GM12878 (cell line): ENCODE results near the gene ALDH1L1. TPM values are rescaled to one million over a fixed set of nuclear protein-coding genes. Genes with fewer than 3 reads are reported as not detected.

Experiments used
- ATAC-seq: fragments of 200-7000 bp; cut with Tn5 transposase; 3 replicates; pipeline ENCODE4 v1.9.1; 2020; ENCODE audit warnings: mild to moderate bottlenecking, moderate library complexity
- BruUV-seq: library from RNA; stranded (reverse); fragments of 400-500 nt; replicated peaks from 2 replicates; lab custom pipeline; 2021; lab: Mats Ljungman, UMichigan
- CTCF ChIA-PET: fragments of 300-600 bp; sonication (Branson Sonifier 250); formaldehyde crosslinking; extraction: SDS; loops from one replicate; lab custom pipeline; 2021; ENCODE audit warnings: inconsistent platforms; lab: Yijun Ruan, JAX
- POLR2A ChIA-PET: fragments of 350-600 bp; formaldehyde crosslinking; extraction: SDS; loops from one replicate; lab custom pipeline; 2021; ENCODE audit warnings: inconsistent platforms; lab: Charles Lee
- RAD21 ChIA-PET: fragments of 300-600 bp; sonication (Branson Sonifier 250); formaldehyde crosslinking; loops from one replicate; lab custom pipeline; 2023; ENCODE audit warnings: antibody characterized with exemption; ENCODE audit not compliant: unreplicated experiment; lab: Charles Lee
- SMC1A ChIA-PET: fragments of 300-600 bp; sonication (Branson Sonifier 250); formaldehyde crosslinking; loops from one replicate; lab custom pipeline; 2023; ENCODE audit not compliant: unreplicated experiment, uncharacterized antibody; lab: Charles Lee
- DNase-seq: peaks from one replicate; pipeline ENCODE4 v3.0.0-alpha.2; 2011; ENCODE audit warnings: low read depth, low spot score
- FAIRE-seq: peaks from 3 replicates; lab custom pipeline; 2011; peaks lifted over from hg19 to GRCh38; lab: Jason Lieb, UNC
- H2AFZ ChIP-seq: 2 replicates; pipeline ENCODE4 v1.6.0; 2011; ENCODE audit warnings: low read depth, low read length, control low read depth; ENCODE audit not compliant: control insufficient read depth
- H3K27ac ChIP-seq: 2 replicates; pipeline ENCODE4 v1.5.1; 2011; ENCODE audit warnings: control low read depth; ENCODE audit not compliant: control insufficient read depth, insufficient read depth
- H3K27me3 ChIP-seq, 2 experiments: replicated peaks in 1 of 2; 2 replicates each; pipeline versions ENCODE4 v1.6.0 to v1.6.1; 2011; ENCODE audit warnings: low read length in 1 of 2; ENCODE audit not compliant: control insufficient read depth in 2 of 2, insufficient read depth in 2 of 2
- H3K36me3 ChIP-seq, 2 experiments: 2 replicates each; pipeline ENCODE4 v1.5.1; 2011; ENCODE audit warnings: low read length in 1 of 2; ENCODE audit not compliant: control insufficient read depth in 2 of 2, insufficient read depth in 2 of 2
- H3K4me1 ChIP-seq: 2 replicates; pipeline ENCODE4 v1.6.1; 2011; ENCODE audit warnings: mild to moderate bottlenecking, low read length, moderate library complexity, mixed read lengths; ENCODE audit not compliant: control insufficient read depth, insufficient read depth
- H3K4me2 ChIP-seq: 2 replicates; pipeline ENCODE4 v1.6.0; 2011; ENCODE audit warnings: control low read depth; ENCODE audit not compliant: control insufficient read depth, insufficient read depth
- H3K4me3 ChIP-seq: fragments of 200-600 bp; sonication (generic); 2 replicates; pipeline ENCODE4 v1.5.1; 2016
- H3K79me2 ChIP-seq: 2 replicates; pipeline ENCODE4 v1.6.0; 2011; ENCODE audit warnings: low read length; ENCODE audit not compliant: control insufficient read depth, insufficient read depth
- H3K9ac ChIP-seq: 2 replicates; pipeline ENCODE4 v1.8.0; 2011; ENCODE audit warnings: low read length, control low read depth, mixed read lengths; ENCODE audit not compliant: control insufficient read depth, insufficient read depth
- H3K9me3 ChIP-seq: replicated peaks from 3 replicates; pipeline ENCODE4 v1.5.1; 2011; ENCODE audit warnings: mild to moderate bottlenecking, low read length; ENCODE audit not compliant: control insufficient read depth, insufficient read depth
- H4K20me1 ChIP-seq: 2 replicates; pipeline ENCODE4 v1.6.0; 2011; ENCODE audit not compliant: control insufficient read depth, insufficient read depth
- CBX3 ChIP-seq: fragments of 200-600 bp; sonication (generic); IDR thresholded peaks from 2 replicates; pipeline ENCODE4 v1.6.1; 2016; ENCODE audit warnings: low read depth, borderline replicate concordance
- FOXK2 ChIP-seq: fragments of 450-650 bp; IDR thresholded peaks from 2 replicates; pipeline ENCODE4 v1.6.1; 2017; ENCODE audit warnings: mild to moderate bottlenecking, moderate library complexity
- HCFC1 ChIP-seq: fragments of 150-350 bp; IDR thresholded peaks from 2 replicates; pipeline ENCODE4 v1.6.1; 2014; ENCODE audit warnings: low read length
- SRF ChIP-seq, 2 experiments: IDR thresholded peaks; 2 replicates each; pipeline ENCODE4 v1.6.1; 2011; ENCODE audit warnings: low read depth in 2 of 2, low read length in 2 of 2, mild to moderate bottlenecking in 1 of 2, moderate library complexity in 1 of 2
- TCF12 ChIP-seq: IDR thresholded peaks from 2 replicates; pipeline ENCODE4 v1.6.1; 2011; ENCODE audit warnings: low read depth, mild to moderate bottlenecking, low read length
- WGBS: methylation state at CpG from one replicate; pipeline ENCODE4 v1.1.6; 2016; ENCODE audit warnings: low lambda C conversion rate; ENCODE audit not compliant: insufficient replicate concordance, insufficient coverage; ENCODE audit errors: missing lambda C conversion rate; 5-methylcytosine and 5-hydroxymethylcytosine counted together
- in situ Hi-C: fragments of 300-500 bp; cut with MboI; formaldehyde crosslinking; loops from 9 replicates; pipeline ENCODE4 v1.14.3; 2018; ENCODE audit warnings: mixed read lengths
- intact Hi-C: fragments of 100-400 bp; cut with micrococcal nuclease; formaldehyde crosslinking; loops from one replicate; pipeline ENCODE4 v1.14.2; 2022; ENCODE audit not compliant: unreplicated experiment
- polyA plus RNA-seq, 11 experiments: library from polyadenylated mRNA; depleted of rRNA in 4 of 11; unstranded in 6 of 11; stranded (reverse) in 5 of 11; fragments of >200 nt; fragmentation: Nextera tagmentation in 4 of 11; fragmentation: Illumina TruSeq in 1 of 11; extraction: Ambion mirVana in 4 of 11; extraction: Trizol in 1 of 11; gene quantifications; 1 replicate in 1 of 11; 2 replicates in 10 of 11; pipeline versions ENCODE4 v1.2.1 to v1.2.3, GENCODE V29; 2011 to 2016; ENCODE audit warnings: inconsistent platforms in 2 of 11, missing spikeins in 2 of 11, low read depth in 1 of 11
- total RNA-seq, 4 experiments: library from RNA; depleted of rRNA in 3 of 4; stranded (reverse); fragments of >200 nt in 3 of 4; fragmentation: Illumina TruSeq in 1 of 4; extraction: Trizol in 1 of 4; gene quantifications; 2 replicates each; pipeline versions ENCODE4 v1.2.1 to v1.2.3, GENCODE V29; 2013 to 2021
- TF ChIP-seq, protein P1 (sequence below): fragments of 450-650 bp; IDR thresholded peaks from 2 replicates; pipeline ENCODE4 v1.6.1; 2018; ENCODE audit warnings: mild to moderate bottlenecking, low read depth, moderate library complexity; ENCODE audit not compliant: partially characterized antibody

The ALDH1L1 gene
- total and polyA plus RNA-seq, 10 of the 15 experiments (the other 5 are each of a cell fraction or from before 2014, with no cell fraction given) = 0.04 to 18.2 (median 0.45) TPM

DNA sequence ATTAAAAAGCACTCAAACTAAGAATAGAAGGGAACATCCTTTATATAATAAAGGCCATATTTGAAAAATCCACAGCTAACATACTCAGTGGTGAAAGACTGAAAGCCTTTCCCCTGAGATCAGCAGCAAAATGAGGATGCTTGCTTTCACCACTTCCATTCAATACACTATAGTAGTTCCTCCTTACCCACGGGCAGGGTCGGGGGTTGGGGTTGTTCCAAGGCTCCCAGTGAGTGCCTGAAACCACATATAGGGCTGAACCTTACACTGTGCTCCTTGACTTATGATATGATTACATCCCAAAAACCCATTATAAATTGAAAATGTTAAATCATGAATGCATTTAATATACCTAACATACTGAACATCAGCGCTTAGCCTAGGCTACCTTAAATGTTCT is 37.7 kb downstream of the ALDH1L1 start:
- H3K36me3 ChIP-seq = no peaks in the 10 kb centered on the region
- SMC1A ChIA-PET = no interaction called here
- RAD21 ChIA-PET = no interaction called here
- no TSS peak for BruUV-seq
- H3K79me2 ChIP-seq = no peaks in the 10 kb centered on the region
- 34% methylated on average over 3 of the region's 3 CpGs for WGBS
- CTCF ChIA-PET = no interaction called here
- TF ChIP-seq CBX3 (no peak), HCFC1 (no peak), TCF12 (no peak), SRF (IDR thresholded peaks at IDR 0.05; ENCODE audit: low read depth in 2 of 2, low read length in 2 of 2) (no peak), FOXK2 (no peak)
- TF ChIP-seq, protein P1, sequence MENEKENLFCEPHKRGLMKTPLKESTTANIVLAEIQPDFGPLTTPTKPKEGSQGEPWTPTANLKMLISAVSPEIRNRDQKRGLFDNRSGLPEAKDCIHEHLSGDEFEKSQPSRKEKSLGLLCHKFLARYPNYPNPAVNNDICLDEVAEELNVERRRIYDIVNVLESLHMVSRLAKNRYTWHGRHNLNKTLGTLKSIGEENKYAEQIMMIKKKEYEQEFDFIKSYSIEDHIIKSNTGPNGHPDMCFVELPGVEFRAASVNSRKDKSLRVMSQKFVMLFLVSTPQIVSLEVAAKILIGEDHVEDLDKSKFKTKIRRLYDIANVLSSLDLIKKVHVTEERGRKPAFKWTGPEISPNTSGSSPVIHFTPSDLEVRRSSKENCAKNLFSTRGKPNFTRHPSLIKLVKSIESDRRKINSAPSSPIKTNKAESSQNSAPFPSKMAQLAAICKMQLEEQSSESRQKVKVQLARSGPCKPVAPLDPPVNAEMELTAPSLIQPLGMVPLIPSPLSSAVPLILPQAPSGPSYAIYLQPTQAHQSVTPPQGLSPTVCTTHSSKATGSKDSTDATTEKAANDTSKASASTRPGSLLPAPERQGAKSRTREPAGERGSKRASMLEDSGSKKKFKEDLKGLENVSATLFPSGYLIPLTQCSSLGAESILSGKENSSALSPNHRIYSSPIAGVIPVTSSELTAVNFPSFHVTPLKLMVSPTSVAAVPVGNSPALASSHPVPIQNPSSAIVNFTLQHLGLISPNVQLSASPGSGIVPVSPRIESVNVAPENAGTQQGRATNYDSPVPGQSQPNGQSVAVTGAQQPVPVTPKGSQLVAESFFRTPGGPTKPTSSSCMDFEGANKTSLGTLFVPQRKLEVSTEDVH = no peak
- DNase-seq (no peak), FAIRE-seq (no peak), ATAC-seq (no peak)
- intact Hi-C loops = no loop called here
- H3K4me2 ChIP-seq = no peak overlapping the region
- POLR2A ChIA-PET = no interaction called here
- no peak overlapping the region for H3K27ac ChIP-seq
- H3K9ac ChIP-seq = no peak overlapping the region
- H2AFZ ChIP-seq = no peak overlapping the region
- in situ Hi-C loops = no loop called here
- no peaks in the 10 kb centered on the region for H3K4me1 ChIP-seq
- no peaks in the 10 kb centered on the region; a peak in 2 of 4 replicates for H3K27me3 ChIP-seq
- H3K4me3 ChIP-seq = no peak overlapping the region
- H4K20me1 ChIP-seq = no peaks in the 10 kb centered on the region
- H3K9me3 ChIP-seq = no peaks in the 10 kb centered on the region
